Neutrophil (primary cell): ENCODE results near the gene CNKSR3.

ENCODE experiments used
- H3K27ac ChIP-seq: fragments of 200-600 bp; sonication (generic); 2 replicates; pipeline ENCODE4 v1.5.1; 2016; ENCODE audit warnings: mild to moderate bottlenecking, moderate library complexity
- H3K27me3 ChIP-seq: fragments of 200-600 bp; sonication (generic); 2 replicates; pipeline ENCODE4 v1.6.0; 2016; ENCODE audit warnings: mild to moderate bottlenecking
- H3K36me3 ChIP-seq: fragments of 200-600 bp; sonication (generic); 2 replicates; pipeline ENCODE4 v1.5.1; 2017
- H3K4me1 ChIP-seq, 2 experiments: fragments of 200-600 bp in 1 of 2; sonication (generic) in 1 of 2; 1 replicate in 1 of 2; 2 replicates in 1 of 2; pipeline versions ENCODE4 v1.5.1 to v1.6.1; 2013 to 2016; ENCODE audit warnings: low read depth in 1 of 2, low read length in 1 of 2, mild to moderate bottlenecking in 1 of 2, moderate library complexity in 1 of 2; ENCODE audit not compliant: control insufficient read depth in 1 of 2, insufficient read depth in 1 of 2
- H3K4me3 ChIP-seq, 2 experiments: fragments of 200-600 bp in 1 of 2; sonication (generic) in 1 of 2; 1 replicate in 1 of 2; 2 replicates in 1 of 2; pipeline ENCODE4 v1.5.1; 2013 to 2016; ENCODE audit warnings: low read depth in 1 of 2, low read length in 1 of 2, mild to moderate bottlenecking in 1 of 2, moderate library complexity in 1 of 2
- H3K9me3 ChIP-seq: fragments of 200-600 bp; sonication (generic); 2 replicates; pipeline ENCODE4 v1.5.1; 2016
- TF ChIP-seq, protein P1 (sequence below): fragments of 200-600 bp; sonication (generic); IDR thresholded peaks from 2 replicates; pipeline ENCODE4 v1.5.1; 2016; ENCODE audit warnings: antibody characterized with exemption

Gene CNKSR3

DNA sequence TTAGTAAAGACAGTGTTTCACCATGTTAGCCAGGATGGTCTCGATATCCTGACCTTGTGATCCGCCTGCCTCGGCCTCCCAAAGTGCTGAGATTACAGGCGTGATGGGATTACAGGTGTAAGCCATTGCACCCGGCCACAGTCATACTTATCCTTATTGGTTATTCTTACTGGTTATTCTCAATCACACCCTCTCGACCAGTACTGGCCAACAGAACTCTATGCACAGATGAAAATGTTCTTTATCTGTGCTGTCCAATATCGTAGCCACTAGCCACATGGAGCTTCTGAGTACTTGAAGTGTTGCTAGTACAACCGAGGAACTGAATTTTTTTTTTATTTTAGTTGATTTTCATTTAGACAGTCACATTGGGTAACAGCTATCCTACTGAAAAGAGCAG lies 63.5 kb downstream of the CNKSR3 start:
- TF ChIP-seq, protein P1, sequence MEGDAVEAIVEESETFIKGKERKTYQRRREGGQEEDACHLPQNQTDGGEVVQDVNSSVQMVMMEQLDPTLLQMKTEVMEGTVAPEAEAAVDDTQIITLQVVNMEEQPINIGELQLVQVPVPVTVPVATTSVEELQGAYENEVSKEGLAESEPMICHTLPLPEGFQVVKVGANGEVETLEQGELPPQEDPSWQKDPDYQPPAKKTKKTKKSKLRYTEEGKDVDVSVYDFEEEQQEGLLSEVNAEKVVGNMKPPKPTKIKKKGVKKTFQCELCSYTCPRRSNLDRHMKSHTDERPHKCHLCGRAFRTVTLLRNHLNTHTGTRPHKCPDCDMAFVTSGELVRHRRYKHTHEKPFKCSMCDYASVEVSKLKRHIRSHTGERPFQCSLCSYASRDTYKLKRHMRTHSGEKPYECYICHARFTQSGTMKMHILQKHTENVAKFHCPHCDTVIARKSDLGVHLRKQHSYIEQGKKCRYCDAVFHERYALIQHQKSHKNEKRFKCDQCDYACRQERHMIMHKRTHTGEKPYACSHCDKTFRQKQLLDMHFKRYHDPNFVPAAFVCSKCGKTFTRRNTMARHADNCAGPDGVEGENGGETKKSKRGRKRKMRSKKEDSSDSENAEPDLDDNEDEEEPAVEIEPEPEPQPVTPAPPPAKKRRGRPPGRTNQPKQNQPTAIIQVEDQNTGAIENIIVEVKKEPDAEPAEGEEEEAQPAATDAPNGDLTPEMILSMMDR, result no peak
- H3K9me3 ChIP-seq, result no peaks in the 10 kb centered on the region
- no peak overlapping the region for H3K4me3 ChIP-seq
- H3K36me3 ChIP-seq, result no peaks in the 10 kb centered on the region
- H3K4me1 ChIP-seq, result no peaks in the 10 kb centered on the region
- H3K27ac ChIP-seq, result no peak overlapping the region
- H3K27me3 ChIP-seq, result no peaks in the 10 kb centered on the region

DNA sequence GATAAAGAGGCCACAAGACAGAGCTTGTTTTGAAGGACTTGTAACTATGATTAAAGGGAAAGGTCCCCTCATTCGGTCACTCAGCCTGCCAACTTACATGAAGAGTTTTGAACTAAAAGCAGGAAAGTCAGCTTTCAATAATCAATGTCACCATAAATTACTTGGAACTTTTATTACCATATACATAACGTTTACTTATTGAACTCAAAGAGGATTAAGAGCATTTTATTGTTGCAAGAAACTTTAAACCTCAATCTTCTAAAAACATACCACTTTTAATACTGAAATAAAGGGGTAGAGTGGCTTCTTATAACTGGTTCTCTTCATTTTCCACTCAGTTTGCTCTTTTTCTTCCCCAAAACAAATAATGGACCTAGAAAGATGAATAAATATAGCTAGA lies 65.1 kb downstream of the CNKSR3 start:
- Histone ChIP-seq H3K27me3 (no peaks in the 10 kb centered on the region), H3K9me3 (no peaks in the 10 kb centered on the region), H3K4me1 (no peaks in the 10 kb centered on the region), H3K27ac (no peak overlapping the region), H3K4me3 (no peak overlapping the region), H3K36me3 (no peaks in the 10 kb centered on the region)
- TF ChIP-seq, protein P1, result no peak

DNA sequence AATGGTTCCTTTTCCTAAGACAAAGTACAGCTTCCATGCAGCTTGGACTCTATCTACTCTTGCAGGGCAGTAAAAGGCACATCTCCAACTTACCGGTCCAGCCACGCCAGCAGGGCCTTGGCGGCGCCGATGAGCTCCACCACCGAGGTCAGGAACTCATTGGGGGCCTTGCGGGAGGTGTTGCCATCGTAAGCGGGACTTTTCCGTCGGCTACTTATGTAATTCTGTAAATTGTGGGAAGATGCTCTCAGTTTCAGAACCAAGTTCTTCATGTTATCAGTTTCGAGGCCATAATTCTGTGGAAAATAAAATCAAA lies 68.5 kb downstream of the CNKSR3 start:
- Histone ChIP-seq H3K9me3 (no peaks in the 10 kb centered on the region), H3K27ac (no peak overlapping the region), H3K4me3 (no peak overlapping the region), H3K4me1 (no peaks in the 10 kb centered on the region), H3K27me3 (no peaks in the 10 kb centered on the region), H3K36me3 (no peaks in the 10 kb centered on the region)
- TF ChIP-seq, protein P1, result no peak

DNA sequence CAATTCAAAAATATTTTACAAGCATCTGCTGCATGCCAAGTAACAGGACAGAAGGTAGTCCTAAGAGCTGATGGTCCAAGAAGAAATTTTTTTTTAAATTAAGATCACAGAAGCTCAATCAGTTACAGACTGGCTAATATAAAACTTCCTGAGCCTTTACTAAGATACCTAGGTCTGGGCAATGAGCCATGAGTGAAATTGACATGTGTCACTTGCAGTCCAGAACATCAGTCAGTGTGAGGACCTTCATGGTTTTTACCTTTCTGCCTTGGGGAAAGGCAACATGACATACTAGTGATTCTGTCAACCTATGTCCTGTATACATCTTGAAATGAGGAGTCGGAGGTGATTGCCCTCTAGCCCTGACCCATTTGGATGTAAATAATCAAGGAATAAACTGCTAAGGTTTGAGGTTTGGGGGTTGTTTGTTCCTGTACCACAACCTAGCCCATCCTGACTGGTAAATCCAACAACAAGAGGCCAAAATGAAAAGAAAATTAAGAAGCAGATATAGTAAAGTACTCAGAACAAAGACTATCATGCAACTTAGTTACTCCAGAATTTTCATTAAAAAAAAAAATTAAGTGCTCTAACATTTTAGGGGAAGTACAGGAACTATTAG lies 70.0 kb downstream of the CNKSR3 start:
- no peak overlapping the region for H3K27ac ChIP-seq
- H3K9me3 ChIP-seq, result no peaks in the 10 kb centered on the region
- no peaks in the 10 kb centered on the region for H3K4me1 ChIP-seq
- TF ChIP-seq, protein P1, result no peak
- H3K36me3 ChIP-seq, result no peaks in the 10 kb centered on the region
- no peak overlapping the region for H3K4me3 ChIP-seq
- no peaks in the 10 kb centered on the region for H3K27me3 ChIP-seq

DNA sequence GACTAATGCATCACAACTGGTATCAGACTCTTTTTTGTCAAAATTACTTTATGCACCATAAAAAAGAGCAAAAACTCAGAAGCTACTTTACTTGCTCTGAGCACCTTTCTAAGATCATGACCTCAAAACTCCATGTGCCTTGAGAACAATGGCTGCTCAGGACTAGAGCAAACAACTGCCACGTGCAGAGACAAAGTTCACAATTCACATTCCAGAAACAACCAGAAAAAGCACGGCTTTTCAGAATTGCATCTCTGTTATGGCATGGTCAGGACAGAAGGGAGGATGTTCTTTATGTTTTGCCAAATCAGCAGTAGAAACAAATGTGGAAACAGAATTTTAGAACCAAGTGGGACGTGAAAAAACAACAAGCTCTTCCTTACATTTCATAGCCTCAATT lies 70.5 kb downstream of the CNKSR3 start:
- H3K4me3 ChIP-seq, result no peak overlapping the region
- H3K27ac ChIP-seq, result no peak overlapping the region
- H3K36me3 ChIP-seq, result no peaks in the 10 kb centered on the region
- no peaks in the 10 kb centered on the region for H3K9me3 ChIP-seq
- no peaks in the 10 kb centered on the region for H3K4me1 ChIP-seq
- TF ChIP-seq, protein P1, result no peak
- H3K27me3 ChIP-seq, result no peaks in the 10 kb centered on the region
